HCT116 (cell line): ENCODE results near the gene C1QL4. TPM values are rescaled to one million over a fixed set of nuclear protein-coding genes. Genes with fewer than 3 reads are reported as not detected.

ENCODE experiments used
- ATAC-seq: fragments of 200-7000 bp; cut with Tn5 transposase; 2 replicates; pipeline ENCODE4 v1.9.1; 2020; ENCODE audit warnings: mild to moderate bottlenecking, moderate library complexity
- BruUV-seq: library from RNA; stranded (reverse); fragments of 400-500 nt; replicated peaks from 2 replicates; lab custom pipeline; 2021; lab: Mats Ljungman, UMichigan
- CTCF ChIA-PET: fragments of 300-600 bp; sonication (Branson Sonifier 250); formaldehyde crosslinking; loops from one replicate; lab custom pipeline; 2021; ENCODE audit warnings: antibody characterized with exemption; lab: Charles Lee
- POLR2A ChIA-PET: fragments of 300-600, 350-600 bp; sonication (Branson Sonifier 250); formaldehyde crosslinking; loops from one replicate; lab custom pipeline; 2021; ENCODE audit warnings: antibody characterized with exemption; lab: Charles Lee
- RAD21 ChIA-PET, 2 experiments: fragments of 300-600 bp; sonication (Branson Sonifier 250); formaldehyde crosslinking; loops; one replicate each; lab custom pipeline; 2023; ENCODE audit warnings: low total read pairs in 2 of 2; ENCODE audit not compliant: uncharacterized antibody in 2 of 2, unreplicated experiment in 2 of 2, low non-redundant PET in 1 of 2; lab: Charles Lee
- DNase-seq: peaks from one replicate; pipeline ENCODE4 v3.0.0-alpha.2; 2010; ENCODE audit warnings: low read depth, low spot score
- H2AFZ ChIP-seq: fragments of 200-600 bp; shearing (Covaris generic), sonication (generic); 2 replicates; pipeline ENCODE4 v1.6.1; 2017; ENCODE audit warnings: low read depth, mixed run types, mixed read lengths, antibody characterized with exemption, low read length; ENCODE audit not compliant: poor library complexity, severe bottlenecking
- H3K27ac ChIP-seq: 2 replicates; pipeline ENCODE4 v1.5.1; 2012; ENCODE audit warnings: low read depth, low read length
- H3K27me3 ChIP-seq: fragments of 200-600 bp; sonication (generic); 2 replicates; pipeline ENCODE4 v1.6.1; 2016; ENCODE audit warnings: mixed run types, low read length, mixed read lengths; ENCODE audit not compliant: insufficient read depth
- H3K36me3 ChIP-seq, 2 experiments: fragments of 200-500 bp in 1 of 2; fragments of 200-600 bp in 1 of 2; sonication (Bioruptor generic) in 1 of 2; sonication (generic) in 1 of 2; 2 replicates each; pipeline versions ENCODE4 v1.5.1 to v1.6.1; 2014 to 2016; ENCODE audit warnings: low read length in 2 of 2, inconsistent platforms in 1 of 2, mixed read lengths in 1 of 2, mixed run types in 1 of 2; ENCODE audit not compliant: insufficient read depth in 2 of 2, control insufficient read depth in 1 of 2
- H3K4me1 ChIP-seq, 2 experiments: fragments of 200-600 bp in 1 of 2; sonication (generic) in 1 of 2; 2 replicates each; pipeline versions ENCODE4 v1.5.1 to v1.6.1; 2012 to 2017; ENCODE audit warnings: low read length in 2 of 2, inconsistent platforms in 1 of 2, mild to moderate bottlenecking in 1 of 2, mixed read lengths in 1 of 2, mixed run types in 1 of 2, moderate library complexity in 1 of 2; ENCODE audit not compliant: insufficient read depth in 2 of 2, control insufficient read depth in 1 of 2
- H3K4me2 ChIP-seq: fragments of 200-600 bp; sonication (generic); 2 replicates; pipeline ENCODE4 v1.6.1; 2017; ENCODE audit warnings: mixed run types, low read length, mixed read lengths
- H3K4me3 ChIP-seq, 2 experiments: fragments of 200-600 bp in 1 of 2; sonication (generic) in 1 of 2; replicated peaks in 1 of 2; 2 replicates each; pipeline ENCODE4 v1.5.1; 2011 to 2016; ENCODE audit warnings: low read length in 2 of 2, control low read depth in 1 of 2, low read depth in 1 of 2, mild to moderate bottlenecking in 1 of 2, mixed read lengths in 1 of 2, mixed run types in 1 of 2
- H3K79me2 ChIP-seq: fragments of 200-600 bp; sonication (generic); 2 replicates; pipeline ENCODE4 v1.6.1; 2017; ENCODE audit warnings: mild to moderate bottlenecking, mixed run types, low read length, moderate library complexity, mixed read lengths; ENCODE audit not compliant: insufficient read depth
- H3K9ac ChIP-seq: fragments of 200-600 bp; sonication (generic); 2 replicates; pipeline ENCODE4 v1.6.1; 2016; ENCODE audit warnings: low read length, mixed read lengths
- H3K9me2 ChIP-seq: fragments of 200-600 bp; sonication (generic), shearing (Covaris generic); 2 replicates; pipeline ENCODE4 v1.6.1; 2017; ENCODE audit warnings: mixed run types, mild to moderate bottlenecking, moderate library complexity; ENCODE audit not compliant: insufficient read depth
- H3K9me3 ChIP-seq, 2 experiments: fragments of 200-500 bp in 1 of 2; fragments of 200-600 bp in 1 of 2; sonication (Bioruptor generic) in 1 of 2; sonication (generic) in 1 of 2; 2 replicates each; pipeline ENCODE4 v1.6.1; 2014 to 2017; ENCODE audit warnings: low read length in 2 of 2, mixed read lengths in 2 of 2, inconsistent platforms in 1 of 2, low read depth in 1 of 2, mild to moderate bottlenecking in 1 of 2, mixed run types in 1 of 2, moderate library complexity in 1 of 2; ENCODE audit not compliant: control insufficient read depth in 1 of 2, insufficient read depth in 1 of 2
- H4K20me1 ChIP-seq: fragments of 200-600 bp; sonication (generic), shearing (Covaris generic); 2 replicates; pipeline ENCODE4 v1.6.1; 2017; ENCODE audit warnings: mixed run types, mild to moderate bottlenecking, moderate library complexity; ENCODE audit not compliant: insufficient read depth
- CBX3 ChIP-seq: IDR thresholded peaks from 2 replicates; pipeline ENCODE4 v1.6.1; 2012; ENCODE audit warnings: low read depth
- EZH2phosphoT487 ChIP-seq: fragments of 200-600 bp; IDR thresholded peaks from 2 replicates; pipeline ENCODE4 v1.6.1; 2018; ENCODE audit warnings: antibody characterized with exemption, borderline replicate concordance
- JUND ChIP-seq: IDR thresholded peaks from 2 replicates; pipeline ENCODE4 v1.6.1; 2012
- RAD21 ChIP-seq: IDR thresholded peaks from 2 replicates; pipeline ENCODE4 v1.6.1; 2012; ENCODE audit warnings: low read depth, mild to moderate bottlenecking
- SIN3A ChIP-seq: IDR thresholded peaks from 2 replicates; pipeline ENCODE4 v1.6.1; 2012; ENCODE audit warnings: low read depth
- YY1 ChIP-seq: IDR thresholded peaks from 2 replicates; pipeline ENCODE4 v1.6.1; 2011; ENCODE audit warnings: low read length, low read depth, moderate library complexity, mild to moderate bottlenecking; ENCODE audit not compliant: insufficient replicate concordance; ENCODE audit errors: extremely low read depth
- ZFX ChIP-seq: fragments of 450-650 bp; IDR thresholded peaks from 2 replicates; pipeline ENCODE4 v1.6.1; 2017
- ZNF274 ChIP-seq: fragments of 200-500 bp; sonication (Bioruptor generic); IDR thresholded peaks from 2 replicates; pipeline ENCODE4 v1.6.1; 2014; ENCODE audit warnings: mild to moderate bottlenecking, low read depth, low read length, inconsistent platforms
- intact Hi-C: fragments of 100-400 bp; cut with micrococcal nuclease; formaldehyde crosslinking; loops from 2 replicates; pipeline ENCODE4 v1.10.0; 2022
- total RNA-seq: library from RNA; stranded (reverse); gene quantifications from one replicate; pipeline ENCODE4 v1.2.1, GENCODE V29; 2021; ENCODE audit not compliant: unreplicated experiment
- TF ChIP-seq, protein P1 (sequence below), 3 experiments: fragments of 200-600 bp in 1 of 3; sonication (generic) in 1 of 3; IDR thresholded peaks in 2 of 3; conservative IDR thresholded peaks in 1 of 3; 2 replicates each; pipeline ENCODE4 v1.5.1; 2012 to 2017; ENCODE audit warnings: low read depth in 2 of 3, low read length in 2 of 3, antibody characterized with exemption in 1 of 3, borderline replicate concordance in 1 of 3, control low read depth in 1 of 3, mild to moderate bottlenecking in 1 of 3, mixed read lengths in 1 of 3, mixed run types in 1 of 3, moderate library complexity in 1 of 3; ENCODE audit not compliant: insufficient read depth in 1 of 3
- TF ChIP-seq, protein P2 (sequence below): IDR thresholded peaks from 2 replicates; pipeline ENCODE4 v1.6.1; 2012
- TF ChIP-seq, protein P3 (sequence below): IDR thresholded peaks from 2 replicates; pipeline ENCODE4 v1.6.1; 2011; ENCODE audit warnings: mild to moderate bottlenecking, low read length, moderate library complexity; ENCODE audit not compliant: insufficient replicate concordance; ENCODE audit errors: extremely low read depth

The C1QL4 gene
- total RNA-seq, 1 experiment from 2014 or later, result 8.1 TPM

DNA sequence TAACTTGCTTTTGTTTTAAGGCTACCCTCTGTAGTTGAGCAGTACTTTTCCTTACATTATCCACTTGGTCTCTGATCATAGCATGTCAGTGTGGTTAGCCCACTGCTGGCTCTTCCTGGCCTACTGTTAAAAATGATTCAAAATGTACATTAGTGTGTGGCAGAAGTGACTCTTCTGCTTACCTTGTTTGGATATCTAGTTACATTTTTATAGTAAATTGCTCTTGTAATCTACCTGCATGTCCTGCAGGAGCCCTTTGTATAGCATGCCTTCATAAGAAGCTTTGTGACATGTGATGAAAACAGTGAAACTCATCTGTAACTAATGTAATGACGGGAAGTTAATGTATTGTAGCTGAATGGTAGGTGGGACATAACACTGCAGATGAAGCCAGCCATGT, 38.4 kb upstream of the C1QL4 start:
- H3K79me2 ChIP-seq, result peaks cover 95% of the 10 kb centered on the region
- H3K27ac ChIP-seq, result no peak overlapping the region
- ATAC-seq (no peak), DNase-seq (no peak)
- intact Hi-C loops, result no loop called here
- H4K20me1 ChIP-seq, result peaks cover 4% of the 10 kb centered on the region; the same call in 1 of the 2 replicates
- H3K4me2 ChIP-seq, result no peak overlapping the region
- ChIA-PET CTCF (interaction anchor here (1.1 kb wide), 1 partner anchor 28 kb away, joined by 5 read pairs; no protein-coding TSS in a partner anchor), POLR2A (interaction anchor here (1.3 kb wide), 1 partner anchor 9 kb away, joined by 6 read pairs; the partner anchor contains the start of gene SPATS2), RAD21 (no interaction called here)
- H3K4me1 ChIP-seq, result peaks cover 17 to 31% of the 10 kb centered on the region in 2 experiments
- TF ChIP-seq RAD21 (no peak), SIN3A (no peak), JUND (no peak), EZH2phosphoT487 (no peak), CBX3 (no peak), ZNF274 (no peak), ZFX (no peak), YY1 (no peak)
- TF ChIP-seq, protein P1, sequence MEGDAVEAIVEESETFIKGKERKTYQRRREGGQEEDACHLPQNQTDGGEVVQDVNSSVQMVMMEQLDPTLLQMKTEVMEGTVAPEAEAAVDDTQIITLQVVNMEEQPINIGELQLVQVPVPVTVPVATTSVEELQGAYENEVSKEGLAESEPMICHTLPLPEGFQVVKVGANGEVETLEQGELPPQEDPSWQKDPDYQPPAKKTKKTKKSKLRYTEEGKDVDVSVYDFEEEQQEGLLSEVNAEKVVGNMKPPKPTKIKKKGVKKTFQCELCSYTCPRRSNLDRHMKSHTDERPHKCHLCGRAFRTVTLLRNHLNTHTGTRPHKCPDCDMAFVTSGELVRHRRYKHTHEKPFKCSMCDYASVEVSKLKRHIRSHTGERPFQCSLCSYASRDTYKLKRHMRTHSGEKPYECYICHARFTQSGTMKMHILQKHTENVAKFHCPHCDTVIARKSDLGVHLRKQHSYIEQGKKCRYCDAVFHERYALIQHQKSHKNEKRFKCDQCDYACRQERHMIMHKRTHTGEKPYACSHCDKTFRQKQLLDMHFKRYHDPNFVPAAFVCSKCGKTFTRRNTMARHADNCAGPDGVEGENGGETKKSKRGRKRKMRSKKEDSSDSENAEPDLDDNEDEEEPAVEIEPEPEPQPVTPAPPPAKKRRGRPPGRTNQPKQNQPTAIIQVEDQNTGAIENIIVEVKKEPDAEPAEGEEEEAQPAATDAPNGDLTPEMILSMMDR (IDR thresholded peaks at IDR 0.05 in 2 of 3, conservative IDR thresholded peaks at IDR 0.05 in 1 of 3; ENCODE audit: borderline replicate concordance in 1 of 3, insufficient read depth in 1 of 3, low read depth in 2 of 3, low read length in 2 of 3), result no peak
- TF ChIP-seq, protein P2, sequence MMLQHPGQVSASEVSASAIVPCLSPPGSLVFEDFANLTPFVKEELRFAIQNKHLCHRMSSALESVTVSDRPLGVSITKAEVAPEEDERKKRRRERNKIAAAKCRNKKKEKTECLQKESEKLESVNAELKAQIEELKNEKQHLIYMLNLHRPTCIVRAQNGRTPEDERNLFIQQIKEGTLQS, result no peak
- TF ChIP-seq, protein P3, sequence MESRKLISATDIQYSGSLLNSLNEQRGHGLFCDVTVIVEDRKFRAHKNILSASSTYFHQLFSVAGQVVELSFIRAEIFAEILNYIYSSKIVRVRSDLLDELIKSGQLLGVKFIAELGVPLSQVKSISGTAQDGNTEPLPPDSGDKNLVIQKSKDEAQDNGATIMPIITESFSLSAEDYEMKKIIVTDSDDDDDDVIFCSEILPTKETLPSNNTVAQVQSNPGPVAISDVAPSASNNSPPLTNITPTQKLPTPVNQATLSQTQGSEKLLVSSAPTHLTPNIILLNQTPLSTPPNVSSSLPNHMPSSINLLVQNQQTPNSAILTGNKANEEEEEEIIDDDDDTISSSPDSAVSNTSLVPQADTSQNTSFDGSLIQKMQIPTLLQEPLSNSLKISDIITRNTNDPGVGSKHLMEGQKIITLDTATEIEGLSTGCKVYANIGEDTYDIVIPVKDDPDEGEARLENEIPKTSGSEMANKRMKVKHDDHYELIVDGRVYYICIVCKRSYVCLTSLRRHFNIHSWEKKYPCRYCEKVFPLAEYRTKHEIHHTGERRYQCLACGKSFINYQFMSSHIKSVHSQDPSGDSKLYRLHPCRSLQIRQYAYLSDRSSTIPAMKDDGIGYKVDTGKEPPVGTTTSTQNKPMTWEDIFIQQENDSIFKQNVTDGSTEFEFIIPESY, result no peak
- no peak overlapping the region for H2AFZ ChIP-seq
- H3K36me3 ChIP-seq, result no peaks in the 10 kb centered on the region; a peak in 1 of 4 replicates
- no TSS peak for BruUV-seq
- H3K27me3 ChIP-seq, result no peaks in the 10 kb centered on the region
- H3K9ac ChIP-seq, result no peak overlapping the region
- H3K9me3 ChIP-seq, result no peaks in the 10 kb centered on the region
- no peak overlapping the region for H3K4me3 ChIP-seq
- no peaks in the 10 kb centered on the region for H3K9me2 ChIP-seq
